ENCODE measurements around the gene FTO.

DNA sequence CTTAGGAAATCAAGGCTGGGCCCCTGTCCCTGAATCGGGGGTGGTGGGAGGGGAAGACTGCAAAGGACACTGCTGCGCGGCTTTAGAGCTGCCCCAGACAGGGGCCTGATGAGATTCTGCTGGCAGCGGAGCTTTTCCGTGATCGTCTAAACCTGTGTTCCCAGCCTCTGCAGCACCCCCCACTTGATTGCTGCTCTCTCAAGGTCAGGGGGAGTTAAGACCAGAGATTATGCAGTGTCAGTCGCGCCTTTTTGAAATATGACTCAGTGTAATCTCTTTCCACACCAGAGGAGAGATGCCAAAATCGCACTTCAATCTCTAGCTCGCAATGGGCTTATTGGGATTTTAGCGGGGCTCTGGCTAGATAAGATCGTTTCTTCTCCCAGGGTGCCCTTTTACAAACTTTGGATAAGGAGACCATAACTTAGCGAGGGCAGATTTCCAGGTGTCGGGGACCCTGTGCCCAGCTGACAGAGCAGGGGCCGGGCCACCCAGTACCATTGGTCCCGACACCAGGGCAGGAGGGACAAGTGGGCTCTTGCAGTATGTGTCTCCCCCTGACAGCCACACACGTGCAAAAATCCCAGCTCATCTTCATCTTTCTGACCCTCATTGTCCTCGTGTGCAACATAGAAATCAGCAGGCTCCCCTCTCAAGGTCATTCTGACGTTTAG, 495.7 kb downstream of the FTO start:
- TF ChIP-seq EZH2 (IDR thresholded peaks at IDR 0.05) (no peak), POLR2AphosphoS5 (IDR thresholded peaks at IDR 0.05; ENCODE audit: borderline replicate concordance, low read depth, low read length) (no peak)

Measured in SK-N-MC (cell line).